GM12891 (cell line): ENCODE results near the gene LGALS9.
"Not testable (repeated sequence)": the region's sequence is repeated elsewhere in the genome, so short reads cannot be mapped to it uniquely, and the experiment has no call there.

Experiments
- POLR2A ChIP-seq: IDR thresholded peaks from 2 replicates; pipeline ENCODE4 v1.6.1; 2011; ENCODE audit warnings: low read depth, low read length, control low read depth
- POLR2AphosphoS5 ChIP-seq: IDR thresholded peaks from 2 replicates; pipeline ENCODE4 v1.6.1; 2011; ENCODE audit warnings: low read depth, low read length, control low read depth
- POU2F2 ChIP-seq: IDR thresholded peaks from 2 replicates; pipeline ENCODE4 v1.6.1; 2011; ENCODE audit warnings: low read depth, mild to moderate bottlenecking, control low read depth, low read length, moderate library complexity

- TF ChIP-seq POLR2A, POLR2AphosphoS5, POU2F2: not testable (repeated sequence)
These were observed 64.3 kb downstream of the LGALS9 start for GRCh38 chr17:27695254-27695814.
